Lung (tissue), 12 donors: Measurements from ENCODE around the gene BTF3L4. TPM values are rescaled to one million over a fixed set of nuclear protein-coding genes. Genes with fewer than 3 reads are reported as not detected.

Experiments
- ATAC-seq: fragments of 200-7000 bp; cut with Tn5 transposase; one replicate; pipeline ENCODE4 v1.9.1; 2020; ENCODE audit warnings: moderate number of reproducible peaks; ENCODE audit not compliant: insufficient read depth, low FRiP score
- DNase-seq, 3 donors: peaks; one replicate each; pipeline ENCODE4 v3.0.0-alpha.2; 2013 to 2017
- H3K27ac ChIP-seq, 2 donors: one replicate each; pipeline ENCODE4 v1.5.1; 2013; ENCODE audit warnings: mild to moderate bottlenecking in 2 of 2, moderate library complexity in 2 of 2, control low read depth in 1 of 2, inconsistent platforms in 1 of 2, low read depth in 1 of 2, low read length in 1 of 2
- H3K27me3 ChIP-seq, 3 donors: one replicate each; pipeline ENCODE4 v1.5.1; 2013; ENCODE audit warnings: low read length in 2 of 3; ENCODE audit not compliant: control insufficient read depth in 3 of 3, insufficient read depth in 3 of 3
- H3K36me3 ChIP-seq, 4 donors: one replicate each; pipeline ENCODE4 v1.5.1; 2013; ENCODE audit warnings: low read length in 4 of 4, mild to moderate bottlenecking in 1 of 4, moderate library complexity in 1 of 4; ENCODE audit not compliant: control insufficient read depth in 4 of 4, insufficient read depth in 4 of 4
- H3K4me1 ChIP-seq, 5 donors: one replicate each; pipeline ENCODE4 v1.5.1; 2013; ENCODE audit warnings: low read length in 5 of 5, mild to moderate bottlenecking in 2 of 5, moderate library complexity in 1 of 5; ENCODE audit not compliant: control insufficient read depth in 5 of 5, insufficient read depth in 5 of 5
- H3K4me3 ChIP-seq: one replicate; pipeline ENCODE4 v1.5.1; 2013; ENCODE audit warnings: mild to moderate bottlenecking, control low read depth, moderate library complexity
- H3K9ac ChIP-seq, 2 donors: one replicate each; pipeline ENCODE4 v1.5.1; 2013; ENCODE audit warnings: low read length in 2 of 2, control low read depth in 1 of 2; ENCODE audit not compliant: insufficient read depth in 1 of 2
- H3K9me3 ChIP-seq, 4 donors: one replicate each; pipeline ENCODE4 v1.5.1; 2013; ENCODE audit warnings: low read length in 3 of 4, mild to moderate bottlenecking in 1 of 4, moderate library complexity in 1 of 4; ENCODE audit not compliant: control insufficient read depth in 4 of 4, insufficient read depth in 3 of 4
- CTCF ChIP-seq: IDR thresholded peaks from 2 replicates; pipeline ENCODE4 v1.5.1; 2012; ENCODE audit warnings: mild to moderate bottlenecking; ENCODE audit errors: control extremely low read depth, extremely low read depth
- WGBS, 2 donors: extraction: QIAGEN DNeasy Blood & Tissue Kit; methylation state at CpG; one replicate each; pipeline ENCODE4 v1.1.7; 2013; 5-methylcytosine and 5-hydroxymethylcytosine counted together
- polyA plus RNA-seq, 2 donors: library from polyadenylated mRNA; stranded (reverse); fragments of 200-250 nt; gene quantifications; one replicate each; pipeline ENCODE4 v1.2.1, GENCODE V29; 2013
- total RNA-seq, 2 donors: library from RNA; depleted of rRNA in 1 of 2; stranded (reverse); fragments of >200 nt in 1 of 2; gene quantifications; one replicate each; pipeline ENCODE4 v1.2.1, GENCODE V29; 2014 to 2021
- donor health status: control.
- donor health status: control.
- donor health status: Bipolar disorder and iron deficiency.
- donor health status: healthy.
- donor health status: DM: yes; HTN: yes; CAD: no.

BTF3L4 gene
- total and polyA plus RNA-seq, 4 donors, result 40.1 to 47.7 (median 41.1) TPM

GRCh38 chr1:52054496-52055065 lies 1.5 kb upstream of the BTF3L4 start:
- no peaks in the 10 kb centered on the region for H3K36me3 ChIP-seq
- H3K4me3 ChIP-seq, result peak overlapping the region; percentile 99
- ATAC-seq, result no peak
- H3K9ac ChIP-seq, result peak overlapping the region; percentile 66 to 81
- H3K27me3 ChIP-seq, result no peaks in the 10 kb centered on the region
- TF ChIP-seq CTCF, result no peak
- DNase-seq, result peak in 1 of 3 donors; percentile 2
- peak overlapping the region; percentile 67 to 84 for H3K27ac ChIP-seq
- peaks cover 0 to 33% (median 8%) of the 10 kb centered on the region in 5 donors for H3K4me1 ChIP-seq
- no peaks in the 10 kb centered on the region for H3K9me3 ChIP-seq
- WGBS, 2 donors, result 4% methylated on average over 13 of the region's 13 CpGs

- ATAC-seq (peak; percentile 78), DNase-seq (peak; percentile 85 to 92 (median 87))
- H3K27ac ChIP-seq, result peak within 1 kb of the TSS; percentile 86 to 99
- H3K36me3 ChIP-seq, result peaks cover 0 to 5% (median 0%) of the 10 kb centered on the region in 4 donors
- H3K9me3 ChIP-seq, result no peaks in the 10 kb centered on the region
- peak within 1 kb of the TSS; percentile 66 to 81 for H3K9ac ChIP-seq
- H3K27me3 ChIP-seq, result no peaks in the 10 kb centered on the region
- H3K4me3 ChIP-seq, result peak within 1 kb of the TSS; percentile 99
- peaks cover 0 to 33% (median 8%) of the 10 kb centered on the region in 5 donors for H3K4me1 ChIP-seq
- WGBS, 2 donors, result 0% methylated on average over 45 of the region's 45 CpGs
- TF ChIP-seq CTCF, result no peak
Observed at GRCh38 chr1:52055066-52055865, 829 bp upstream of the BTF3L4 start, which contains the start of gene TXNDC12. Gene TXNDC12 (minus strand): TSS chr1:52055191. CDS start chr1:52055096, 95 bp downstream.

GRCh38 chr1:52055866-52056162 lies 281 bp upstream of the BTF3L4 start:
- no peaks in the 10 kb centered on the region for H3K9me3 ChIP-seq
- ATAC-seq (no peak), DNase-seq (no peak)
- peaks cover 0 to 33% (median 8%) of the 10 kb centered on the region in 5 donors for H3K4me1 ChIP-seq
- no peak for TF ChIP-seq CTCF
- H3K27me3 ChIP-seq, result no peaks in the 10 kb centered on the region
- 0 to 1% methylated on average over 12 of the region's 12 CpGs for WGBS, 2 donors
- peak overlapping the region; percentile 99 for H3K4me3 ChIP-seq
- peaks cover 3 to 10% (median 4%) of the 10 kb centered on the region in 4 donors for H3K36me3 ChIP-seq
- peak overlapping the region; percentile 35 to 62 for H3K9ac ChIP-seq
- peak overlapping the region; percentile 86 to 99 for H3K27ac ChIP-seq
